Brain microvascular endothelial cell (primary cell): ENCODE results near the gene NSUN6.

Source experiments
- DNase-seq: peaks from one replicate; pipeline ENCODE4 v3.0.0-alpha.2; 2020
- H3K27ac ChIP-seq: fragments of 250-450 bp; sonication (Bioruptor Pico); 2 replicates; pipeline ENCODE4 v1.5.1; 2020; ENCODE audit warnings: mild to moderate bottlenecking, moderate library complexity
- H3K27me3 ChIP-seq: fragments of 250-450 bp; sonication (Bioruptor Pico); replicated peaks from 2 replicates; pipeline ENCODE4 v1.5.1; 2020; ENCODE audit warnings: mild to moderate bottlenecking
- H3K36me3 ChIP-seq: fragments of 250-450 bp; sonication (Bioruptor Pico); replicated peaks from 2 replicates; pipeline ENCODE4 v1.5.1; 2020; ENCODE audit warnings: mild to moderate bottlenecking
- H3K4me3 ChIP-seq: 2 replicates; pipeline ENCODE4 v1.5.1; 2011; ENCODE audit warnings: low read depth, mild to moderate bottlenecking, control low read depth, low read length, moderate library complexity
- in situ Hi-C: cut with HindIII; loops from 2 replicates; pipeline ENCODE4 v1.10.0; 2017; ENCODE audit warnings: low sequenced_read_pairs, low pct_ligation_motif_present
- TF ChIP-seq, protein P1 (sequence below): IDR thresholded peaks from 2 replicates; pipeline ENCODE4 v1.5.1; 2011; ENCODE audit warnings: low read depth, mild to moderate bottlenecking, moderate library complexity, low read length, control low read depth, inconsistent platforms; ENCODE audit errors: missing control alignments

Gene NSUN6

DNA sequence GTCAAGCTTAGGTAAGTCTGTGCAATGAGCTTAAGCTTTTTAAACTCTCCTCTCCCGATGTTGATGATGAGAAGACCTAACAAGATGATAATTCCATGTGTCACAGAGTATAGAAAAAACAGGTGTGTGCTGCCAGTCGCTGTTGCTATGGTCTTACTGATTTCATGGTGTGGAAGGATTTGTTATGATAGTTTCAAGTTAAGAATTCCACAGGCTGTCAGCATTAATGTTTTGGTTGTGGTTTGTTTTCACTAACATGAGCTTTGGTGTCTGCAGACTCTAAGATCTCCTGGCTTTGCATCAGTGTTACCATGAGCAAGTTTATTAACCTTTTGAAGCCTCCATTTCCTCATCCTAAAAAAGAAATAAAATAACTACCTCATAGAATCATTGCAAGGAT lies 123.7 kb downstream of the NSUN6 start:
- in situ Hi-C loops = no loop called here
- Histone ChIP-seq H3K4me3 (no peak overlapping the region), H3K27me3 (no peaks in the 10 kb centered on the region), H3K36me3 (no peaks in the 10 kb centered on the region), H3K27ac (no peak overlapping the region)
- TF ChIP-seq, protein P1, sequence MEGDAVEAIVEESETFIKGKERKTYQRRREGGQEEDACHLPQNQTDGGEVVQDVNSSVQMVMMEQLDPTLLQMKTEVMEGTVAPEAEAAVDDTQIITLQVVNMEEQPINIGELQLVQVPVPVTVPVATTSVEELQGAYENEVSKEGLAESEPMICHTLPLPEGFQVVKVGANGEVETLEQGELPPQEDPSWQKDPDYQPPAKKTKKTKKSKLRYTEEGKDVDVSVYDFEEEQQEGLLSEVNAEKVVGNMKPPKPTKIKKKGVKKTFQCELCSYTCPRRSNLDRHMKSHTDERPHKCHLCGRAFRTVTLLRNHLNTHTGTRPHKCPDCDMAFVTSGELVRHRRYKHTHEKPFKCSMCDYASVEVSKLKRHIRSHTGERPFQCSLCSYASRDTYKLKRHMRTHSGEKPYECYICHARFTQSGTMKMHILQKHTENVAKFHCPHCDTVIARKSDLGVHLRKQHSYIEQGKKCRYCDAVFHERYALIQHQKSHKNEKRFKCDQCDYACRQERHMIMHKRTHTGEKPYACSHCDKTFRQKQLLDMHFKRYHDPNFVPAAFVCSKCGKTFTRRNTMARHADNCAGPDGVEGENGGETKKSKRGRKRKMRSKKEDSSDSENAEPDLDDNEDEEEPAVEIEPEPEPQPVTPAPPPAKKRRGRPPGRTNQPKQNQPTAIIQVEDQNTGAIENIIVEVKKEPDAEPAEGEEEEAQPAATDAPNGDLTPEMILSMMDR = no peak
- no peak for DNase-seq

DNA sequence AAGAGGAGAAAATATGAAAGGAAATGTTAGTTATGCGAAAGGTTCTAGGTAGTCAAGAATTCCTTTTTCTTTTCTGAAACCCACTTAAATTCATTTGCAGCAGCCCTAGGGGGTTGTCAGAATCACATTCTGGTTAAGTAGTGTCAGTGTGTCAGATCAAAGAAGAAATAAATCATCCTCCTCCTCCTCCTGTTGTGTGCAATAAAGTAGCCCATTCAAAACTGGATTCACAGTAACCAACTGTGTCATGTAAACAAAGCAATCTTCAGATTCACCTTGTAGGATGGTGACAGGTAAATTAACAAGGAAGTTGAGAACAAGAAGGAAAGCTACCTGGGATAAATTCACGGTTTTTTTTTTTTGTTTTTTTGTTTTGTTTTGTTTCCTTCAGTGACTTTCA lies 127.5 kb downstream of the NSUN6 start:
- no peaks in the 10 kb centered on the region for H3K36me3 ChIP-seq
- in situ Hi-C loops = no loop called here
- TF ChIP-seq, protein P1 = no peak
- no peaks in the 10 kb centered on the region for H3K27me3 ChIP-seq
- no peak for DNase-seq
- H3K27ac ChIP-seq = no peak overlapping the region
- H3K4me3 ChIP-seq = no peak overlapping the region

DNA sequence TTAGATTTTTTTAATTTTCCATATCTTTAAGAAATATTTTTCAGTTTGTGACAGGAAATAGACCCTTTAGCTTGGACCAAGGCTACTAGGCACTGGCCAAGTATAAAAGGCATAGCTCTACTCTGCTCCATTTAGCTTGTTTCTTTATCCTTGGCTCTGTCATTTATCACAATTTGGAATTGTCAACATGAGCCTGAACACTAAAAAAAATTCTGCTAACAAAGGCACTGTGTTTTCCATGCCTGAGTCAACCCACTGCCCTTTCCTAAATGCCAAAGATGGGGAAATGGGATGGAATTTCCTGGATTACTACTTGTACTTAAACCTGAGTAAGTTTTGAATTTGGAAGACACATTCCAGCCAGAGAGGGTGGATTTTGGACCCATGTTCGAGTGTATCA lies 128.4 kb downstream of the NSUN6 start:
- no peaks in the 10 kb centered on the region for H3K27me3 ChIP-seq
- no peaks in the 10 kb centered on the region for H3K36me3 ChIP-seq
- H3K4me3 ChIP-seq = no peak overlapping the region
- TF ChIP-seq, protein P1 = no peak
- no peak overlapping the region for H3K27ac ChIP-seq
- in situ Hi-C loops = no loop called here
- no peak for DNase-seq

DNA sequence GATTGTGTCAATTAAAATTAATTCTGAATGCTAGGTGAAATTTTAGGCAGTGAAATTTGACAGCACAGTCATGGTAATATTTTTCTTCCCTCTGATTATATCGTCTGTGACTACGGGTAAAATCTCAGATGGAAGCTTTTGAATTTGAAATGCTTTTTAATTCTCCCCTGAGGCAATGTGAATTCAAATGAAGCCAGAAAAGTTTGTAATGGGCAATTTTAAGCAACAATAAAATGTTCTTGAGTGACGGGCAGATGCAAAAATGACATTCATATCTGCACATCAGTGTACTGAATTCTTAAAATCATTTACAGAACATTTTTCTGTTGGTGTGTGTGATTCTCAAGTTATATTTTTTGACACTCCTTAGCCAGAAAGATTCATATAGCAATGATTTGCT lies 134.5 kb downstream of the NSUN6 start:
- Histone ChIP-seq H3K36me3 (no peaks in the 10 kb centered on the region), H3K27me3 (no peaks in the 10 kb centered on the region), H3K4me3 (no peak overlapping the region), H3K27ac (no peak overlapping the region)
- TF ChIP-seq, protein P1 = no peak
- in situ Hi-C loops = no loop called here
- DNase-seq = no peak

DNA sequence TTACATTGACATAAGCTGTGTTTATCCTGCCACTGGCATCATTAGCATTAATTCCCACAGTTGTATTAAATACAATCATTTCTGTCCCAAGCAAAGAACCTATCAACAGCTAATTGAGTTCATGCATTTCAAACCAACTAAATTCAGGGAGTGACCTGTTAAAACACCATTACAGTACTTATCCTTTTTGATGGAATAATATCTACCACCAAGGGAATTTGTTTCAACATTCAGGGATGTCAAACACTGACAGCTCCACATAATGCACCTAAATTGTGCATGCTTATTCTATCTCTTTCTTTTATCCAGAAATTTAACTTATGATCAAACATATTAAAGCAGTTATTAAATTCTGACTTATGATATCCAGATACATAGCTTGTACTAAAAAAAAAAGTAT lies 136.8 kb downstream of the NSUN6 start:
- Histone ChIP-seq H3K27me3 (no peaks in the 10 kb centered on the region), H3K4me3 (no peak overlapping the region), H3K36me3 (no peaks in the 10 kb centered on the region), H3K27ac (no peak overlapping the region)
- in situ Hi-C loops = no loop called here
- TF ChIP-seq, protein P1 = no peak
- no peak for DNase-seq

DNA sequence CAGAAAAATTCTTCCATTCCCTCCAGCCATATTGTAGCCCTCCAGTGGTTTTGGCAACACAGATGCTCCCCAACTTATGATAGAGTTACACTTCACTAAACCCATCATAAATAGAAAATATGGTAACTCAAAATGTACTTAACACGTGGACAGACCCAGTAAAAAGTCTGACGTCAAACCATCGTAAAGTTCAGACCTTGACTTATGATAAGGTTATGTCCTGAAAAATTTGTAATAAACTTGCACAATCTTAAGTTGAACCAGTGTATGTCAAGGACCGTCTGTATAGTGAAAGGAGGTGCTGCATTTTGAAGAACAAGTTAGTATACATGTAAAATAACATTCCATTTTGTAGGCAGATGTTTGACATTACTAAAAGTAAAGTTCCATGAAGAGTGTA lies 142.8 kb downstream of the NSUN6 start:
- Histone ChIP-seq H3K36me3 (no peaks in the 10 kb centered on the region), H3K27ac (no peak overlapping the region), H3K27me3 (no peaks in the 10 kb centered on the region), H3K4me3 (no peak overlapping the region)
- TF ChIP-seq, protein P1 = no peak
- in situ Hi-C loops = no loop called here
- no peak for DNase-seq
